SK-N-SH (cell line): ENCODE results near the gene TRPM3.

Experiments used
- CTCF ChIP-seq: fragments of 200-600 bp; sonication (generic); IDR thresholded peaks from 2 replicates; pipeline ENCODE4 v1.6.1; 2017; ENCODE audit warnings: antibody characterized with exemption, mild to moderate bottlenecking, moderate library complexity
- FOXJ3 ChIP-seq: sonication (generic); formaldehyde crosslinking; IDR thresholded peaks from 2 replicates; pipeline ENCODE4 v1.5.1; 2020; ENCODE audit warnings: mild to moderate bottlenecking, missing genetic modification reagents
- REST ChIP-seq: IDR thresholded peaks from 2 replicates; pipeline ENCODE4 v1.6.1; 2012; ENCODE audit warnings: mild to moderate bottlenecking, low read depth, low read length, moderate library complexity

GRCh38 chr9:70566066-70566465 lies 555.4 kb downstream of the TRPM3 start:
- TF ChIP-seq FOXJ3 (no peak), CTCF (no peak), REST (no peak)
